Measurements from ENCODE around the gene ACIN1. TPM values are rescaled to one million over a fixed set of nuclear protein-coding genes. Genes with fewer than 3 reads are reported as not detected.

Gene ACIN1
- polyA plus RNA-seq, 1 donor: 225 TPM

GRCh38 chr14:23009939-23010726 is 84.8 kb downstream of the ACIN1 start, which contains the start of gene C14orf93:
Gene C14orf93, minus strand, starts transcription at chr14:23010143. Its CDS starts 11,120 bp downstream, at chr14:22999023.
- WGBS (ENCODE audit: insufficient coverage, low lambda C conversion rate): 10% methylated on average over 2 of the region's 40 CpGs
- DNase-seq: peak; percentile 75 to 88
- Histone ChIP-seq H3K27ac (ENCODE audit: low read length) (peak within 1 kb of the TSS; percentile 82), H3K36me3 (ENCODE audit: control insufficient read depth, insufficient read depth, low read length) (no peaks in the 10 kb centered on the region), H3K4me1 (ENCODE audit: control insufficient read depth, insufficient read depth, low read length) (peaks cover 8% of the 10 kb centered on the region), H3K4me3 (ENCODE audit: low read length) (peak within 1 kb of the TSS; percentile 61), H3K27me3 (ENCODE audit: control insufficient read depth, insufficient read depth, low read length) (no peaks in the 10 kb centered on the region), H3K9me3 (ENCODE audit: control insufficient read depth, low read depth, low read length) (no peaks in the 10 kb centered on the region)

DNA sequence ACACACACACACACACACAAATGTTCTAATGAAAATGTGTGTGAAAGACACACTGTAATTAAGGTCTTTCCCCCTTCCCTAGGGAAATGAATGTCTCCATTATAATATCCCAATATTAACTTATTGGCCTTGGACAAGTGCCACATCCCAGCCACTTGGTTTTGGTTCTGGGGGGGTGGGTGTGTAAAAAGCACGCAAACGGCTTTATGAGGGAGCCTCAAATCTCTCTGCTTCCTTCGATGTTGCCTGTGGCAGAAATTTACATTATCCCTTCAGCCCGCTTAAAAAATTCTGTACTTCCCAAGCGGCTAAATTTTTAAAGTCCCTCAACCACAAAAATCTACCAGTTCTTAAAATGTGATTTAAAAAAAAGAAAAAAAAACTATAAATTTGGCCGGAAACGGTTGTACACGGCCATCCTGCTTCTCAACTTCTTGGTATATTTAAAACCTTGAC is 85.4 kb downstream of the ACIN1 start:
- H3K27ac ChIP-seq (ENCODE audit: low read length): peak overlapping the region; percentile 82
- H3K27me3 ChIP-seq (ENCODE audit: control insufficient read depth, insufficient read depth, low read length): no peaks in the 10 kb centered on the region
- no peaks in the 10 kb centered on the region for H3K36me3 ChIP-seq (ENCODE audit: control insufficient read depth, insufficient read depth, low read length)
- no peak for DNase-seq
- WGBS (ENCODE audit: insufficient coverage, low lambda C conversion rate): 36% methylated on average over 5 of the region's 8 CpGs
- peak overlapping the region; percentile 61 for H3K4me3 ChIP-seq (ENCODE audit: low read length)
- H3K9me3 ChIP-seq (ENCODE audit: control insufficient read depth, low read depth, low read length): no peaks in the 10 kb centered on the region
- H3K4me1 ChIP-seq (ENCODE audit: control insufficient read depth, insufficient read depth, low read length): peaks cover 8% of the 10 kb centered on the region

- no peak for DNase-seq
- Histone ChIP-seq H3K4me3 (ENCODE audit: low read length) (no peak overlapping the region), H3K4me1 (ENCODE audit: control insufficient read depth, insufficient read depth, low read length) (peaks cover 8% of the 10 kb centered on the region), H3K27ac (ENCODE audit: low read length) (no peak overlapping the region), H3K36me3 (ENCODE audit: control insufficient read depth, insufficient read depth, low read length) (no peaks in the 10 kb centered on the region), H3K27me3 (ENCODE audit: control insufficient read depth, insufficient read depth, low read length) (no peaks in the 10 kb centered on the region), H3K9me3 (ENCODE audit: control insufficient read depth, low read depth, low read length) (no peaks in the 10 kb centered on the region)
- WGBS (ENCODE audit: insufficient coverage, low lambda C conversion rate): no CpG with 5 or more reads among the region's 3 CpGs
Measured at GRCh38 chr14:23008831-23009230, 86.1 kb downstream of the ACIN1 start.

Other genes with a start within 250 kb of the ACIN1 start
- gene LRP10, start 223.4 kb downstream of the ACIN1 start, polyA plus RNA-seq: 92.8 TPM
- gene REM2, start 211.9 kb downstream of the ACIN1 start, polyA plus RNA-seq: 0.72 TPM
- 81.9 TPM for gene RBM23, start 176.0 kb downstream of the ACIN1 start, polyA plus RNA-seq
- gene PRMT5, start 165.8 kb downstream of the ACIN1 start, polyA plus RNA-seq: 65.2 TPM
- 45.8 TPM for gene HAUS4, start 138.0 kb downstream of the ACIN1 start, polyA plus RNA-seq
- gene AJUBA, start 112.6 kb downstream of the ACIN1 start, polyA plus RNA-seq: 22.0 TPM
- 15.1 TPM for gene C14orf93, start 85.0 kb downstream of the ACIN1 start, polyA plus RNA-seq
- gene PSMB5, start 60.2 kb downstream of the ACIN1 start, polyA plus RNA-seq: 112 TPM
- gene PSMB11, start 52.9 kb downstream of the ACIN1 start, polyA plus RNA-seq: not detected
- 10.5 TPM for gene CDH24, start 37.6 kb downstream of the ACIN1 start, polyA plus RNA-seq
- 60.9 TPM for gene C14orf119, start 369 bp upstream of the ACIN1 start, polyA plus RNA-seq
- 0.01 TPM for gene CIROP, start 9.9 kb upstream of the ACIN1 start, polyA plus RNA-seq
- gene CEBPE, start 24.1 kb upstream of the ACIN1 start, polyA plus RNA-seq: 0.07 TPM
- 94.4 TPM for gene SLC7A8, start 88.5 kb upstream of the ACIN1 start, polyA plus RNA-seq
- 0.34 TPM for gene RNF212B, start 142.8 kb upstream of the ACIN1 start, polyA plus RNA-seq
- gene HOMEZ, start 191.0 kb upstream of the ACIN1 start, polyA plus RNA-seq: 15.7 TPM
- gene PPP1R3E, start 207.7 kb upstream of the ACIN1 start, polyA plus RNA-seq: 27.3 TPM
- 53.8 TPM for gene BCL2L2, start 211.7 kb upstream of the ACIN1 start, polyA plus RNA-seq
- gene PABPN1, start 226.3 kb upstream of the ACIN1 start, polyA plus RNA-seq: 199 TPM

Measured in large intestine (tissue), 3 donors.